HCT116 (cell line): ENCODE data around the gene PRPSAP1. TPM values are rescaled to one million over a fixed set of nuclear protein-coding genes. Genes with fewer than 3 reads are reported as not detected.

Experiments used
- ATAC-seq: fragments of 200-7000 bp; cut with Tn5 transposase; 2 replicates; pipeline ENCODE4 v1.9.1; 2020; ENCODE audit warnings: mild to moderate bottlenecking, moderate library complexity
- BruUV-seq: library from RNA; stranded (reverse); fragments of 400-500 nt; replicated peaks from 2 replicates; lab custom pipeline; 2021; lab: Mats Ljungman, UMichigan
- CTCF ChIA-PET: fragments of 300-600 bp; sonication (Branson Sonifier 250); formaldehyde crosslinking; loops from one replicate; lab custom pipeline; 2021; ENCODE audit warnings: antibody characterized with exemption; lab: Charles Lee
- POLR2A ChIA-PET: fragments of 300-600, 350-600 bp; sonication (Branson Sonifier 250); formaldehyde crosslinking; loops from one replicate; lab custom pipeline; 2021; ENCODE audit warnings: antibody characterized with exemption; lab: Charles Lee
- RAD21 ChIA-PET, 2 experiments: fragments of 300-600 bp; sonication (Branson Sonifier 250); formaldehyde crosslinking; loops; one replicate each; lab custom pipeline; 2023; ENCODE audit warnings: low total read pairs in 2 of 2; ENCODE audit not compliant: uncharacterized antibody in 2 of 2, unreplicated experiment in 2 of 2, low non-redundant PET in 1 of 2; lab: Charles Lee
- DNase-seq: peaks from one replicate; pipeline ENCODE4 v3.0.0-alpha.2; 2010; ENCODE audit warnings: low read depth, low spot score
- H2AFZ ChIP-seq: fragments of 200-600 bp; shearing (Covaris generic), sonication (generic); 2 replicates; pipeline ENCODE4 v1.6.1; 2017; ENCODE audit warnings: low read depth, mixed run types, mixed read lengths, antibody characterized with exemption, low read length; ENCODE audit not compliant: poor library complexity, severe bottlenecking
- H3K27ac ChIP-seq: 2 replicates; pipeline ENCODE4 v1.5.1; 2012; ENCODE audit warnings: low read depth, low read length
- H3K27me3 ChIP-seq: fragments of 200-600 bp; sonication (generic); 2 replicates; pipeline ENCODE4 v1.6.1; 2016; ENCODE audit warnings: mixed run types, low read length, mixed read lengths; ENCODE audit not compliant: insufficient read depth
- H3K36me3 ChIP-seq, 2 experiments: fragments of 200-500 bp in 1 of 2; fragments of 200-600 bp in 1 of 2; sonication (Bioruptor generic) in 1 of 2; sonication (generic) in 1 of 2; 2 replicates each; pipeline versions ENCODE4 v1.5.1 to v1.6.1; 2014 to 2016; ENCODE audit warnings: low read length in 2 of 2, inconsistent platforms in 1 of 2, mixed read lengths in 1 of 2, mixed run types in 1 of 2; ENCODE audit not compliant: insufficient read depth in 2 of 2, control insufficient read depth in 1 of 2
- H3K4me1 ChIP-seq, 2 experiments: fragments of 200-600 bp in 1 of 2; sonication (generic) in 1 of 2; 2 replicates each; pipeline versions ENCODE4 v1.5.1 to v1.6.1; 2012 to 2017; ENCODE audit warnings: low read length in 2 of 2, inconsistent platforms in 1 of 2, mild to moderate bottlenecking in 1 of 2, mixed read lengths in 1 of 2, mixed run types in 1 of 2, moderate library complexity in 1 of 2; ENCODE audit not compliant: insufficient read depth in 2 of 2, control insufficient read depth in 1 of 2
- H3K4me2 ChIP-seq: fragments of 200-600 bp; sonication (generic); 2 replicates; pipeline ENCODE4 v1.6.1; 2017; ENCODE audit warnings: mixed run types, low read length, mixed read lengths
- H3K4me3 ChIP-seq, 2 experiments: fragments of 200-600 bp in 1 of 2; sonication (generic) in 1 of 2; replicated peaks in 1 of 2; 2 replicates each; pipeline ENCODE4 v1.5.1; 2011 to 2016; ENCODE audit warnings: low read length in 2 of 2, control low read depth in 1 of 2, low read depth in 1 of 2, mild to moderate bottlenecking in 1 of 2, mixed read lengths in 1 of 2, mixed run types in 1 of 2
- H3K79me2 ChIP-seq: fragments of 200-600 bp; sonication (generic); 2 replicates; pipeline ENCODE4 v1.6.1; 2017; ENCODE audit warnings: mild to moderate bottlenecking, mixed run types, low read length, moderate library complexity, mixed read lengths; ENCODE audit not compliant: insufficient read depth
- H3K9ac ChIP-seq: fragments of 200-600 bp; sonication (generic); 2 replicates; pipeline ENCODE4 v1.6.1; 2016; ENCODE audit warnings: low read length, mixed read lengths
- H3K9me2 ChIP-seq: fragments of 200-600 bp; sonication (generic), shearing (Covaris generic); 2 replicates; pipeline ENCODE4 v1.6.1; 2017; ENCODE audit warnings: mixed run types, mild to moderate bottlenecking, moderate library complexity; ENCODE audit not compliant: insufficient read depth
- H3K9me3 ChIP-seq, 2 experiments: fragments of 200-500 bp in 1 of 2; fragments of 200-600 bp in 1 of 2; sonication (Bioruptor generic) in 1 of 2; sonication (generic) in 1 of 2; 2 replicates each; pipeline ENCODE4 v1.6.1; 2014 to 2017; ENCODE audit warnings: low read length in 2 of 2, mixed read lengths in 2 of 2, inconsistent platforms in 1 of 2, low read depth in 1 of 2, mild to moderate bottlenecking in 1 of 2, mixed run types in 1 of 2, moderate library complexity in 1 of 2; ENCODE audit not compliant: control insufficient read depth in 1 of 2, insufficient read depth in 1 of 2
- H4K20me1 ChIP-seq: fragments of 200-600 bp; sonication (generic), shearing (Covaris generic); 2 replicates; pipeline ENCODE4 v1.6.1; 2017; ENCODE audit warnings: mixed run types, mild to moderate bottlenecking, moderate library complexity; ENCODE audit not compliant: insufficient read depth
- CBX3 ChIP-seq: IDR thresholded peaks from 2 replicates; pipeline ENCODE4 v1.6.1; 2012; ENCODE audit warnings: low read depth
- ELF1 ChIP-seq: IDR thresholded peaks from 2 replicates; pipeline ENCODE4 v1.6.1; 2012; ENCODE audit warnings: low read depth, borderline replicate concordance
- EZH2 ChIP-seq: fragments of 200-600 bp; sonication (generic); IDR thresholded peaks from 2 replicates; pipeline ENCODE4 v1.6.1; 2017; ENCODE audit warnings: antibody characterized with exemption, mixed run types
- FOSL1 ChIP-seq: IDR thresholded peaks from 2 replicates; pipeline ENCODE4 v1.6.1; 2012; ENCODE audit warnings: low read depth
- JUND ChIP-seq: IDR thresholded peaks from 2 replicates; pipeline ENCODE4 v1.6.1; 2012
- POLR2A ChIP-seq: IDR thresholded peaks from 2 replicates; pipeline ENCODE4 v1.7.0; 2011; ENCODE audit warnings: borderline replicate concordance; ENCODE audit not compliant: insufficient read depth, insufficient read length; ENCODE audit errors: extremely low read depth
- SRF ChIP-seq: IDR thresholded peaks from 2 replicates; pipeline ENCODE4 v1.6.1; 2012; ENCODE audit warnings: low read depth
- YY1 ChIP-seq: IDR thresholded peaks from 2 replicates; pipeline ENCODE4 v1.6.1; 2011; ENCODE audit warnings: low read length, low read depth, moderate library complexity, mild to moderate bottlenecking; ENCODE audit not compliant: insufficient replicate concordance; ENCODE audit errors: extremely low read depth
- ZNF274 ChIP-seq: fragments of 200-500 bp; sonication (Bioruptor generic); IDR thresholded peaks from 2 replicates; pipeline ENCODE4 v1.6.1; 2014; ENCODE audit warnings: mild to moderate bottlenecking, low read depth, low read length, inconsistent platforms
- intact Hi-C: fragments of 100-400 bp; cut with micrococcal nuclease; formaldehyde crosslinking; loops from 2 replicates; pipeline ENCODE4 v1.10.0; 2022
- total RNA-seq: library from RNA; stranded (reverse); gene quantifications from one replicate; pipeline ENCODE4 v1.2.1, GENCODE V29; 2021; ENCODE audit not compliant: unreplicated experiment
- TF ChIP-seq, protein P1 (sequence below): IDR thresholded peaks from 2 replicates; pipeline ENCODE4 v1.6.1; 2012
- TF ChIP-seq, protein P2 (sequence below): IDR thresholded peaks from 2 replicates; pipeline ENCODE4 v1.6.1; 2011; ENCODE audit warnings: mild to moderate bottlenecking, low read length, moderate library complexity; ENCODE audit not compliant: insufficient replicate concordance; ENCODE audit errors: extremely low read depth

PRPSAP1 gene
- total RNA-seq, 1 experiment from 2014 or later = 81.4 TPM

DNA sequence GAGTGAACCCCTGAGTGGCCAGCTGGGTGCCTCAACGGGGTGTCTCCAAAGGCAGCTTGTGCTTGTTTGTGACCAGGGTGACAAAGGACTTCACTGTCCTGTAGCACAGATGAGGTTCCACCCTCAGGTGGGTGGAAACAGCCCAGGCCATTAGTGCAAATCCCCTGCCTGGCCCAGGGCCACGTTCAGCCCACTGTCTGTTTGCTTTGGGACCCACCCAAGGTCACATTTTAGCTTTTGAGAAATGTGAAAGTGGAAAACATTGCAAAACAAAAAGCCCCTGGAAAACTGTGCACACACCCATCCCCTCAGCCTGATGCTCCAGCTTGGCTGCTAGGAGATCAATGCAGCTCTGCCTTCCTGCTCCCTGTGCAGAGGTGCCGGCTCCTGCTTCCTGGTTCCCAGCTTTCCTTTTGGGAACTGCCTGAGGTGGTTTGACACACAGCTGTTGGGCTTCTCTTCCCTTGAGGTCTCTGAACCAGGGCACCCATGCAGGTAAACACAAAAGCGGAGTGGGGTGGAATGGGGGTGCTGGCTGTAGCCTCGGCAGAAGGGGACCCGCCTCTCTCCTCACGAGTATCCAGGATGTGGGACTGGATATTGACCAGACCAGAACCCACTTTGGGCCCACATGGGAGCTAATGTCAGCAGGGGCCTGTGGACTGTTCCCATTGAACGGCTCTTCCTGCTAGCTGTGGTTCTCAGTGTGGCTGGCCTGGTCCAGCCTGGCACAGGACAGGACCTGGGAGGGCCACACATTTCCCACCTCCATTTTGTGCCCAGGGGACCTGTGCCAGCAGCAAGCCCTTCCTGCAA, 22.8 kb upstream of the PRPSAP1 start:
- Histone ChIP-seq H2AFZ (no peak overlapping the region), H3K4me2 (no peak overlapping the region), H3K9me3 (no peaks in the 10 kb centered on the region), H3K36me3 (no peaks in the 10 kb centered on the region), H3K9ac (no peak overlapping the region), H3K79me2 (no peaks in the 10 kb centered on the region), H4K20me1 (no peaks in the 10 kb centered on the region), H3K9me2 (no peaks in the 10 kb centered on the region), H3K27me3 (no peaks in the 10 kb centered on the region), H3K4me3 (no peak overlapping the region), H3K4me1 (peaks cover 0 to 7% of the 10 kb centered on the region in 2 experiments; a peak in 1 of 4 replicates), H3K27ac (no peak overlapping the region)
- BruUV-seq = no TSS peak
- ChIA-PET POLR2A (no interaction called here), CTCF (interaction anchor here (0.9 to 1.6 kb wide), 3 partner anchors 9 to 21 kb away, joined by 3 to 8 read pairs (median 4); no protein-coding TSS in a partner anchor), RAD21 (no interaction called here)
- intact Hi-C loops = no loop called here
- DNase-seq (no peak), ATAC-seq (peak; percentile 18; the same call in 1 of the 2 replicates)
- TF ChIP-seq, protein P1, sequence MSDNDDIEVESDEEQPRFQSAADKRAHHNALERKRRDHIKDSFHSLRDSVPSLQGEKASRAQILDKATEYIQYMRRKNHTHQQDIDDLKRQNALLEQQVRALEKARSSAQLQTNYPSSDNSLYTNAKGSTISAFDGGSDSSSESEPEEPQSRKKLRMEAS = no peak
- TF ChIP-seq POLR2A = no peak
- TF ChIP-seq SRF = no peak
- TF ChIP-seq JUND = no peak
- no peak for TF ChIP-seq FOSL1
- no peak for TF ChIP-seq YY1
- no peak for TF ChIP-seq ELF1
- TF ChIP-seq, protein P2, sequence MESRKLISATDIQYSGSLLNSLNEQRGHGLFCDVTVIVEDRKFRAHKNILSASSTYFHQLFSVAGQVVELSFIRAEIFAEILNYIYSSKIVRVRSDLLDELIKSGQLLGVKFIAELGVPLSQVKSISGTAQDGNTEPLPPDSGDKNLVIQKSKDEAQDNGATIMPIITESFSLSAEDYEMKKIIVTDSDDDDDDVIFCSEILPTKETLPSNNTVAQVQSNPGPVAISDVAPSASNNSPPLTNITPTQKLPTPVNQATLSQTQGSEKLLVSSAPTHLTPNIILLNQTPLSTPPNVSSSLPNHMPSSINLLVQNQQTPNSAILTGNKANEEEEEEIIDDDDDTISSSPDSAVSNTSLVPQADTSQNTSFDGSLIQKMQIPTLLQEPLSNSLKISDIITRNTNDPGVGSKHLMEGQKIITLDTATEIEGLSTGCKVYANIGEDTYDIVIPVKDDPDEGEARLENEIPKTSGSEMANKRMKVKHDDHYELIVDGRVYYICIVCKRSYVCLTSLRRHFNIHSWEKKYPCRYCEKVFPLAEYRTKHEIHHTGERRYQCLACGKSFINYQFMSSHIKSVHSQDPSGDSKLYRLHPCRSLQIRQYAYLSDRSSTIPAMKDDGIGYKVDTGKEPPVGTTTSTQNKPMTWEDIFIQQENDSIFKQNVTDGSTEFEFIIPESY = no peak
- TF ChIP-seq ZNF274 = no peak
- no peak for TF ChIP-seq CBX3
- TF ChIP-seq EZH2 = no peak
